CD8-positive, alpha-beta memory T cell (primary cell): ENCODE results near the gene SEPSECS. TPM values are rescaled to one million over a fixed set of nuclear protein-coding genes. Genes with fewer than 3 reads are reported as not detected.

Experiments used
- CTCF ChIA-PET: fragments of 350-600 bp; sonication (Branson Sonifier 250); formaldehyde crosslinking; loops from one replicate; lab custom pipeline; 2021; ENCODE audit warnings: antibody characterized with exemption; lab: Charles Lee
- POLR2A ChIA-PET: fragments of 350-600 bp; sonication (Branson Sonifier 250); formaldehyde crosslinking; loops from one replicate; lab custom pipeline; 2021; ENCODE audit warnings: antibody characterized with exemption; lab: Charles Lee
- DNase-seq, 5 donors: peaks; one replicate each; pipeline versions ENCODE4 v3.0.0 to v3.0.0-alpha.2; 2020 to 2022; ENCODE audit warnings: mixed read lengths in 1 of 5
- H3K27ac ChIP-seq: one replicate; pipeline ENCODE4 v1.7.0; 2013; ENCODE audit warnings: low read depth, mild to moderate bottlenecking, low read length, moderate library complexity
- H3K27me3 ChIP-seq: 2 replicates; pipeline ENCODE4 v1.7.0; 2013; ENCODE audit warnings: low read length, mild to moderate bottlenecking; ENCODE audit not compliant: insufficient read depth, poor library complexity, severe bottlenecking
- H3K36me3 ChIP-seq: 2 replicates; pipeline ENCODE4 v1.7.0; 2013; ENCODE audit warnings: mild to moderate bottlenecking, low read length, moderate library complexity; ENCODE audit not compliant: insufficient read depth
- H3K4me1 ChIP-seq: 2 replicates; pipeline ENCODE4 v1.7.0; 2013; ENCODE audit warnings: mild to moderate bottlenecking, low read length, moderate library complexity; ENCODE audit not compliant: insufficient read depth
- H3K4me3 ChIP-seq: 2 replicates; pipeline ENCODE4 v1.7.0; 2013; ENCODE audit warnings: mild to moderate bottlenecking, low read length
- H3K9me3 ChIP-seq: 2 replicates; pipeline ENCODE4 v1.7.0; 2013; ENCODE audit warnings: mild to moderate bottlenecking, low read length
- H3K27ac Mint-ChIP-seq, 8 donors: one replicate each; pipeline ENCODE4 v1.8.0; 2020 to 2021; ENCODE audit warnings: mixed read lengths in 8 of 8, mild to moderate bottlenecking in 6 of 8, inconsistent platforms in 3 of 8, moderate library complexity in 3 of 8
- H3K27me3 Mint-ChIP-seq, 2 donors: one replicate each; pipeline ENCODE4 v1.8.0; 2020 to 2021; ENCODE audit warnings: mixed read lengths in 2 of 2, mild to moderate bottlenecking in 1 of 2, moderate library complexity in 1 of 2
- H3K36me3 Mint-ChIP-seq, 3 donors: one replicate each; pipeline ENCODE4 v1.8.0; 2020 to 2021; ENCODE audit warnings: mixed read lengths in 3 of 3, inconsistent platforms in 1 of 3, mild to moderate bottlenecking in 1 of 3
- H3K4me1 Mint-ChIP-seq, 3 donors: one replicate each; pipeline ENCODE4 v1.8.0; 2020 to 2021; ENCODE audit warnings: mixed read lengths in 3 of 3, inconsistent platforms in 1 of 3, mild to moderate bottlenecking in 1 of 3
- H3K4me3 Mint-ChIP-seq, 7 donors: one replicate each; pipeline ENCODE4 v1.8.0; 2020 to 2021; ENCODE audit warnings: mixed read lengths in 7 of 7, mild to moderate bottlenecking in 6 of 7, moderate library complexity in 4 of 7, inconsistent platforms in 2 of 7
- H3K9me3 Mint-ChIP-seq, 5 donors: one replicate each; pipeline ENCODE4 v1.8.0; 2020 to 2022; ENCODE audit warnings: mixed read lengths in 5 of 5, mild to moderate bottlenecking in 3 of 5, moderate library complexity in 2 of 5, inconsistent platforms in 1 of 5
- polyA plus RNA-seq: library from polyadenylated mRNA; unstranded; fragments of 300-500 nt; fragmentation: Illumina TruSeq; gene quantifications from one replicate; pipeline ENCODE4 v1.2.3, GENCODE V29; 2021
- total RNA-seq, 2 experiments: library from RNA; stranded (reverse); gene quantifications; one replicate each; pipeline ENCODE4 v1.2.3, GENCODE V29; 2021

The SEPSECS gene
- total and polyA plus RNA-seq, 3 experiments from 2014 or later: 3.1 to 10.0 (median 8.6) TPM

DNA sequence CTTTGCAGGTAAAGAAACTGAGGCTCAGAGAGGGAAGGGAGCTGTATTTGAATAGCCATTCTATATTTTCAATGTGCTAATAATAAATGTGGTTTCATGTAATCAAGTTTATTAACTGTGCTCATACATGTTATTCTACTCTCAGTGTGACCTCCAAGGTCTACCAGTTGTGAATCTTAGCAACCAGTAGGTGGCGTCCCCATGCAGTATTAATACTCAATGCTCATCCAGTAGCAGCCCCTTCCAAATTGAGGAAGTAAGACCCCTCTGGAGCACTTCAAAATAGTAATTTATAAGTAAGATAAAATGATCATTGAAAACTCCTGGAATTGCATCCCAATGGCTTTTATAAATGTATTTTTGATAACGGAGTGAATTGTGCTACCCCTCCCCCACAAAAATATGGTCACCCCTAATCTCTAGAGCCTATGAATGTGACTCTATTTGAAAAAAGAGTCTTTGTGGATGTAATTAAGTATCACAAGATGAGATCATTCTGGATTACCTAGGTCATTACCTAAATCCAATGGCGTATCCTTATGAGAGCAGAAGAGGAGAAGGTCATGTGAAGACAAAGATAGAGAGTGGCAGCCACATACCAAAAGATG, 20.4 kb upstream of the SEPSECS start:
- H3K4me3 Mint-ChIP-seq: no peak overlapping the region
- Histone ChIP-seq H3K4me1 (peaks cover 17% of the 10 kb centered on the region), H3K9me3 (no peaks in the 10 kb centered on the region), H3K27me3 (no peaks in the 10 kb centered on the region), H3K27ac (no peak overlapping the region), H3K36me3 (no peaks in the 10 kb centered on the region), H3K4me3 (no peak overlapping the region)
- CTCF ChIA-PET: interaction anchor here (1.2 to 1.7 kb wide), 2 partner anchors 12 to 132 kb away, joined by 4 to 9 read pairs; partner anchors contain the start of gene ZCCHC4
- H3K27ac Mint-ChIP-seq: no peak overlapping the region
- peaks cover 0 to 1% of the 10 kb centered on the region in 2 donors for H3K27me3 Mint-ChIP-seq
- POLR2A ChIA-PET: no interaction called here
- no peaks in the 10 kb centered on the region for H3K9me3 Mint-ChIP-seq
- peaks cover 15 to 43% (median 20%) of the 10 kb centered on the region in 3 donors for H3K4me1 Mint-ChIP-seq
- peaks cover 0 to 13% (median 1%) of the 10 kb centered on the region in 3 donors for H3K36me3 Mint-ChIP-seq
- peak in 4 of 5 donors; percentile 9 to 47 (median 16) for DNase-seq

DNA sequence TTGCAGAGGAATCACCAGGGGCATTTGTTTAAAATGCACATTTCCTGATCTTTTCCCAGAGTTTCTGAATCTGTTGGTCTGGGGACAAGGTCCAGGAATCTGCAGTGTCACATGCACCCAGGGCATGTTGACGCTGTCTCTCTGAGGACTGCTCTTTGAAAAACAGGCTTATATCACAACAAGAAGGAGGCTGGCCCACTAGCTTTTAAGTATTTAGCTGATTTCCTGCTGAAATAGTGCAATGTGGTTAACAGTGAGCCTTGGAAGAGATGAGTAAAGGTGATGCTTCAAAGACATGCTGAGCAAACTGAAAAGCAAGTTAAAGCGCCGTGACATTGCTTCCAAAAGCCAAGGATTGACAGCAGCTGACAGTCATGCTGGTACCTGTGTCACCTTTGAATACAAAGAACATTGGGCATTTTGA, 18.6 kb upstream of the SEPSECS start:
- Mint-ChIP-seq H3K9me3 (no peaks in the 10 kb centered on the region), H3K27me3 (peaks cover 0 to 1% of the 10 kb centered on the region in 2 donors), H3K27ac (peak overlapping the region in 2 of 8 donors; percentile 33 to 40), H3K4me1 (peaks cover 15 to 39% (median 19%) of the 10 kb centered on the region in 3 donors), H3K4me3 (no peak overlapping the region), H3K36me3 (peaks cover 0 to 21% (median 5%) of the 10 kb centered on the region in 3 donors)
- POLR2A ChIA-PET: interaction anchor here (1.6 kb wide), 1 partner anchor 19 kb away, joined by 5 read pairs; the partner anchor contains the start of gene SEPSECS
- peak in 1 of 5 donors; percentile 33 for DNase-seq
- no peaks in the 10 kb centered on the region for H3K9me3 ChIP-seq
- CTCF ChIA-PET: interaction anchor here (1.7 kb wide), 1 partner anchor 134 kb away, joined by 9 read pairs; the partner anchor contains the start of gene ZCCHC4
- no peak overlapping the region for H3K27ac ChIP-seq
- peaks cover 17% of the 10 kb centered on the region for H3K4me1 ChIP-seq
- H3K27me3 ChIP-seq: no peaks in the 10 kb centered on the region
- H3K4me3 ChIP-seq: no peak overlapping the region
- H3K36me3 ChIP-seq: no peaks in the 10 kb centered on the region

DNA sequence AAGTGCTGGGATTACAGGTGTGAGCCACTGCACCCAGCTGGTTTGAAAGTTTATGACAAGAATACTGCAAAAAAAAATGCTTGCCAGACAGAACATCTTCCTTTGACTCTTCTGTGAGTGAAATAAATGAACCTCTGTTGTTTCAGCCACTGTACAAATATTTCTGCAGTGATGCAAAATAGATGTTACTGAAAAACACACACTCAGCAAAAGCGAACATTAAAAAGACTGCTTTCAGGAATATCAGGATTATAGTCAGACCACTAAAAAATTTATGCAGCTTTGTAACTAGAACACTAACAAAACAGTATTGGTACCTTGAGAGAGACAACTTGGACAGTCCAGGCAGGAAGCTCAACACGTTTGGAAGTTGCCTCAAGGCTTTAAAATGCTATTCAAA, 16.9 kb upstream of the SEPSECS start:
- peaks cover 17% of the 10 kb centered on the region for H3K4me1 ChIP-seq
- peaks cover 0 to 32% (median 7%) of the 10 kb centered on the region in 3 donors for H3K36me3 Mint-ChIP-seq
- peaks cover 17 to 33% (median 18%) of the 10 kb centered on the region in 3 donors for H3K4me1 Mint-ChIP-seq
- peaks cover 0 to 1% of the 10 kb centered on the region in 2 donors for H3K27me3 Mint-ChIP-seq
- H3K36me3 ChIP-seq: no peaks in the 10 kb centered on the region
- no peaks in the 10 kb centered on the region for H3K9me3 ChIP-seq
- H3K4me3 Mint-ChIP-seq: no peak overlapping the region
- ChIA-PET CTCF (interaction anchor here (1.8 kb wide), 1 partner anchor 136 kb away, joined by 5 read pairs; the partner anchor contains the start of gene ZCCHC4), POLR2A (no interaction called here)
- no peak overlapping the region for H3K27ac ChIP-seq
- DNase-seq: no peak
- H3K27ac Mint-ChIP-seq: peak overlapping the region in 1 of 8 donors; percentile 32
- H3K9me3 Mint-ChIP-seq: no peaks in the 10 kb centered on the region
- H3K27me3 ChIP-seq: no peaks in the 10 kb centered on the region
- no peak overlapping the region for H3K4me3 ChIP-seq

DNA sequence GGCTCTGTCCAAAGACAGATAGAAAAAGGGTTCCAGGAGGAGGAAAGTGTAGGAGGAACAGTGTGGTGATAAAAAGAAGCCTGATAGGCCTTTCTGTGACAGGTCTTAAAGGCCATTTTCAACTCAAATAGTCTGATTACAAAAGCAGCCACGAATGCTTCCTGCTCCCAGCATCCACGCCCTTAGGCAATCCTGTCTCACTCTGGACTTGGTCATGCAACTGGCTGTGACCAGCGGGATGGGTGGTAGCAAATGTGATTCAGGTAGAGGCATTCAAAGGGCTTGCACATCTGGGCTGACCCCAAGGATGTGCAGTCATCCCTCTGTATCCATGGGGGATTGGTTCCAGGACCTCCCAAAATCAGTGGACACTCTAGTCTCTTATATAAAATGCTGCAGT, 14.4 kb upstream of the SEPSECS start:
- ChIA-PET POLR2A (no interaction called here), CTCF (no interaction called here)
- Histone ChIP-seq H3K27me3 (no peaks in the 10 kb centered on the region), H3K36me3 (no peaks in the 10 kb centered on the region), H3K9me3 (no peaks in the 10 kb centered on the region), H3K4me3 (no peak overlapping the region), H3K27ac (no peak overlapping the region), H3K4me1 (peaks cover 17% of the 10 kb centered on the region)
- Mint-ChIP-seq H3K4me3 (no peak overlapping the region), H3K36me3 (peaks cover 9 to 52% (median 10%) of the 10 kb centered on the region in 3 donors), H3K9me3 (no peaks in the 10 kb centered on the region), H3K27ac (peak overlapping the region in 1 of 8 donors; percentile 42), H3K27me3 (no peaks in the 10 kb centered on the region), H3K4me1 (peaks cover 11 to 21% (median 17%) of the 10 kb centered on the region in 3 donors)
- no peak for DNase-seq

DNA sequence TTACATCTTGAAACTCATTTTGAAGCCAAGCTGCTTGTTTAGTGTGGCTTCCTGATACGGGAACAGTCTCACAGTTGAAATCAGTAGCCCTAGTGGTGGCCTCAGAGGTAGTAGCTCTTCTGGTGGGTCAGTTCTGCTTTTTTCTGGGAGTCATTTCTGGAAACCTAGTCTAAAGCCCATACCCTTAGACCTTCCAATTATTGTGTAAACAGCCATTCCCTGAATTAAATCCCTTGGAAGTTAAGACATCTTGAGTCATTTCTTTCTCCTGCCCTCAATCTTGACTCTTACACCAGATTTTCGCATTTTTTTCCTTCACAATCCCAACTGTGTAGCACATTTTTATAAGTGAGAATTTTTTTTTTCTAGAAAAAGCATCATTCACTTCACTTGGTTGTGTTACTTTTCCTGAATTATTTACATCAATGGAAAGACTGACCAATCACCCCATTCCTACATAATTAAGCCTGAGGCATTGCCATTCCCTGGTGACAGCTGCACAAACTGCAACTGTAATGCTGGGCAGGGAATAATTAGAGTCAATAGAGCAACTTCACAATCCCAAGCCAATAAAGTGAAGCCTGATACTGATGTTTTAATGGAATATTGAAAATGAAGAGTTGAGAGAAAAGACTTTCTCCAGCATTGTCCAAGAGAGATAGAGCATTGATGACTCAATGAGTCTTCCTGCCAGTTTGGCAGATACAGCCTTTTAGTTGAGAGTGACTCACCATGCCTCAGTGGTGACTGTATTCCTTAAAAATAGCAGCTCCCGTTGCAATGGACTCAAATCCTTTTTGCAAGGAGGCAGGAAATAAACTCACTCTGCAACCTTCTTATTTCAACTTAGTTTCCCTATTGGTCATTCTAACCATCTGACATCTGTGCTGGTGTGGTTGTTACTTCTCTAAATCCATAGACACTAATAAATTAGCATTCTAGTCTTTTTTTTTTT, 13.0 kb upstream of the SEPSECS start:
- peak overlapping the region in 1 of 8 donors; percentile 1 for H3K27ac Mint-ChIP-seq

DNA sequence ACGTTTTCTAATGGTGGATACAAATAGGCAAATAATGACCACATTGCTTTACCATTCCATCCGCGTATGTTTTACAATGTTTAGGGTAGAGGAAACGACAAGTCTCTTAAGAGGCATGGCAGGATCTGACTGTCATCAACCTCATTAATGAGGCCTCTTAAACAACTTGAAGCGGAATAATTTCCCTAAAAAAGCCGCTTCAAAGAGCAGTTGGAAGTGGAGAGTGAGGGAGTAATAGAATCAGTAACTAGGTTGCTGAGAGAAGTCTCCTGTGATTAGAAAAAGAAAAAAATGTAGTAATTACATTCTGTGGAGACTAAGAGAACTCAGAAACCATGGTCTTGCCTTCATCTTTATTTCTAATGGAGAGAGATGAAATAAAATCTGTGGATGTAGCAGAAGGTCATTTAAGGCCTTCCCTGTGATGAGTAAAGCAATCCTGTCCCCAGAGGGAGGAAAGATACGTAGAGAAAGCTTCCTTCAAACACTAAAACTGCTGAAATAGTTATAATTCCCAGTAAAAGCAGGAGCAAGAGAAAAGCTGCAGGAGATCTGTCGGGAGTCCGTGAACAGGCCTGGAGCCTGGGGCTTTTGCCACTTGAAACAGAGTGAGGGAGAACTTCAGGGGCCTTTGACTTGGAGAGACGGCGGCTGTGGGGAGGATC, 11.1 kb upstream of the SEPSECS start:
- Mint-ChIP-seq H3K36me3 (peaks cover 15 to 63% (median 17%) of the 10 kb centered on the region in 3 donors), H3K4me1 (peaks cover 7 to 12% (median 12%) of the 10 kb centered on the region in 3 donors), H3K4me3 (no peak overlapping the region), H3K27me3 (no peaks in the 10 kb centered on the region), H3K9me3 (no peaks in the 10 kb centered on the region), H3K27ac (no peak overlapping the region)
- ChIA-PET POLR2A (no interaction called here), CTCF (no interaction called here)
- no peak overlapping the region for H3K27ac ChIP-seq
- H3K36me3 ChIP-seq: peaks cover 3% of the 10 kb centered on the region
- no peak for DNase-seq
- no peaks in the 10 kb centered on the region for H3K9me3 ChIP-seq
- H3K4me3 ChIP-seq: no peak overlapping the region
- no peaks in the 10 kb centered on the region for H3K27me3 ChIP-seq
- no peaks in the 10 kb centered on the region for H3K4me1 ChIP-seq

More for the DNA sequence above, 13.0 kb upstream of the SEPSECS start:
- no peak overlapping the region for H3K27ac ChIP-seq
- H3K36me3 Mint-ChIP-seq: peaks cover 9 to 55% (median 10%) of the 10 kb centered on the region in 3 donors
- no peak for DNase-seq
- no peak overlapping the region for H3K4me3 ChIP-seq
- H3K9me3 ChIP-seq: no peaks in the 10 kb centered on the region
- POLR2A ChIA-PET: no interaction called here
- no peaks in the 10 kb centered on the region for H3K9me3 Mint-ChIP-seq
- no peak overlapping the region for H3K4me3 Mint-ChIP-seq
- H3K27me3 Mint-ChIP-seq: no peaks in the 10 kb centered on the region
- no peaks in the 10 kb centered on the region for H3K36me3 ChIP-seq
- peaks cover 3% of the 10 kb centered on the region for H3K4me1 ChIP-seq
- H3K27me3 ChIP-seq: no peaks in the 10 kb centered on the region
- CTCF ChIA-PET: no interaction called here
- H3K4me1 Mint-ChIP-seq: peaks cover 4 to 7% (median 6%) of the 10 kb centered on the region in 3 donors

DNA sequence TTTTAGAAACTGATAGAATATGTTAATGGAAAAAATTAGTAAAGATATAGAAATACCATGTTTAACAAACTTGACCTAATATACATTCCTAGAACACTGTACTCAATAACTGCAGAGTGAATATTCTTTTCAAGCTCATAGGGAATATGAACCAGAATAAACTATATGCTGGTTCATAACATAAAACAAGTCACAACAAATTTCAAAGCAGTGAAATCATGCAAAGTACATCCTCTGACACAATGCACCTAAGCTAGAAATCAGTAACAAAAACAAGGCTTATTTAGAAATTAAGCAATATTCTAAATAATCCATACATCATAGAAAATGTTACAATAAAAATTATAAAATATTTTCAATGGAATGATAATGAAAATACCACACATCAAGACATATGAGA, 9.2 kb upstream of the SEPSECS start:
- no peaks in the 10 kb centered on the region for H3K4me1 ChIP-seq
- H3K4me3 ChIP-seq: no peak overlapping the region
- Mint-ChIP-seq H3K4me1 (peaks cover 15 to 24% (median 22%) of the 10 kb centered on the region in 3 donors), H3K27ac (no peak overlapping the region), H3K9me3 (no peaks in the 10 kb centered on the region), H3K4me3 (no peak overlapping the region), H3K27me3 (no peaks in the 10 kb centered on the region), H3K36me3 (peaks cover 19 to 60% (median 20%) of the 10 kb centered on the region in 3 donors)
- H3K27me3 ChIP-seq: no peaks in the 10 kb centered on the region
- DNase-seq: no peak
- no peaks in the 10 kb centered on the region for H3K9me3 ChIP-seq
- ChIA-PET POLR2A (no interaction called here), CTCF (interaction anchor here (0.7 to 0.9 kb wide), 2 partner anchors 11 to 208 kb away, joined by 3 to 4 read pairs; partner anchors contain the start of gene ANAPC4)
- H3K27ac ChIP-seq: no peak overlapping the region
- peaks cover 4% of the 10 kb centered on the region for H3K36me3 ChIP-seq
